Measurements from ENCODE around the gene B3GNT8. TPM values are rescaled to one million over a fixed set of nuclear protein-coding genes. Genes with fewer than 3 reads are reported as not detected.

Gene B3GNT8
- total RNA-seq, 2 donors from 2014 or later, result 3.4 to 4.8 TPM

DNA sequence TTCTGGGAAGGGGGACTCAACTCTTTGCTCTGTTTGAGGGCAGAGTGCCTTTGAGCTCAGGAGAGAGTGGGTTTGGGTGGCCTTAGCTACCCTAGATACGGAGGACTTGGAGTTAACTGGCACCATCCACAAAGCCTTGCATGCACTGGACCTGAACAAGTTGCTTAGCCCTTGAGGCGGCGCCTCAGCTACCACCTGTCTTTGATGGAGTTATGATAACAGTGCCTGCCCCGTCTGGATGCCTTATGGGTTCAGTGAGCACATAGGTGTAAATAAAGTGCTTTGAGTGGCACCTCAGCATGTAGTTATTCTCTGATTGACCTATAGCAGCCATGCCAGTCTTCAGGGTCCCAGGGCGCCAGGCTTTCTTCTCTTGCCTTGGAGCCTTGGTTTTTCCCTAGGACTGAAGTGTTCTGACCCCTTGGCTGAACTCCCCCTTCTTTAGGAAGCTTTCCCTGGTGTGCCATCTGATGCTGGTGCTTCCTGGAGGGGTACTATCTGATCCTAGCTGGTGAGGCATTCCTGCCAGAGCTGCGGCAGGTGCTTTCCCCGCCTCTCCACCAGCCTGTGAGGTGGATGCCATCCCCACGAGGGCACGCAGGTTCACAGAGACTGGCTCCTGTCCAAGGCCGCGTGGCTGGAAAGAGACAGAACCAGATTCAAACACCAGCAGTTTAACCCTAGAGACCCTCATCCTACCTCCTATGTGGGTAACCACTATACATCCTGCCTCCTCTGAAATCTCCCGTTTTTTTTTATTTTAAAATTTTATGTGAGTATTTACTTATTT lies 23.8 kb downstream of the B3GNT8 start:
- H3K27ac Mint-ChIP-seq, result peak overlapping the region; percentile 34
- DNase-seq (no peak), ATAC-seq (no peak)
- no peaks in the 10 kb centered on the region for H3K9me3 ChIP-seq (ENCODE audit: control insufficient read depth, low read length, poor library complexity, severe bottlenecking)
- peaks cover 24% of the 10 kb centered on the region for H3K4me1 Mint-ChIP-seq
- no peaks in the 10 kb centered on the region for H3K27me3 Mint-ChIP-seq
- peaks cover 2% of the 10 kb centered on the region for H3K36me3 Mint-ChIP-seq (ENCODE audit: low read depth)
- no peak overlapping the region for H3K4me3 Mint-ChIP-seq

DNA sequence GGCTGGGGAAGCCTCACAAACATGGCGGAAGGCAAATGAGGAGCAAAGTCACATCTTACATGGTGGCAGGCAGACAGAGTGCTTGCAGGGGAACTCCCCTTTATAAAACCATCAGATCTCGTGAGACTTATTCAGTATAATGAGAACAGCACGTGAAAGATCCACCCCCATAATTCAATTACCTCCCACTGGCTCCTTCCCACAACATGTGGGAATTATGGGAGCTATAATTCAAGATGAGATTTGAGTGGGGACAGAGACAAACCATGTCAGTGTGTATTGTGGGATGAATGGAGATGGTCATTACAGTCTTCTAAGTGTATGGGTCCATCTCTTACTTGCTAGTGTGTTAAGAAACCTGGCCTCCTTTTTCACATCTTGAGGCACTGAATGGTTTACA lies 25.2 kb downstream of the B3GNT8 start:
- peak overlapping the region; percentile 59 for H3K27ac Mint-ChIP-seq
- DNase-seq, result no peak
- no peak overlapping the region for H3K4me3 Mint-ChIP-seq
- peaks cover 1% of the 10 kb centered on the region for H3K36me3 Mint-ChIP-seq (ENCODE audit: low read depth)
- no peak for ATAC-seq
- no peaks in the 10 kb centered on the region for H3K27me3 Mint-ChIP-seq
- H3K9me3 ChIP-seq (ENCODE audit: control insufficient read depth, low read length, poor library complexity, severe bottlenecking), result no peaks in the 10 kb centered on the region
- H3K4me1 Mint-ChIP-seq, result peaks cover 33% of the 10 kb centered on the region

GRCh38 chr19:41401483-41401882 lies 25.7 kb downstream of the B3GNT8 start:
- Mint-ChIP-seq H3K27me3 (no peaks in the 10 kb centered on the region), H3K36me3 (ENCODE audit: low read depth) (no peaks in the 10 kb centered on the region), H3K4me3 (no peak overlapping the region), H3K4me1 (peaks cover 33% of the 10 kb centered on the region), H3K27ac (peak overlapping the region; percentile 59)
- no peaks in the 10 kb centered on the region for H3K9me3 ChIP-seq (ENCODE audit: control insufficient read depth, low read length, poor library complexity, severe bottlenecking)
- ATAC-seq, result no peak
- DNase-seq, result no peak

- H3K4me3 Mint-ChIP-seq, result peak overlapping the region; percentile 81
- H3K36me3 Mint-ChIP-seq (ENCODE audit: low read depth), result no peaks in the 10 kb centered on the region
- peak overlapping the region; percentile 100 for H3K27ac Mint-ChIP-seq
- H3K27me3 Mint-ChIP-seq, result no peaks in the 10 kb centered on the region
- H3K9me3 ChIP-seq (ENCODE audit: control insufficient read depth, low read length, poor library complexity, severe bottlenecking), result no peaks in the 10 kb centered on the region
- DNase-seq, result no peak
- no peak for ATAC-seq
- H3K4me1 Mint-ChIP-seq, result peaks cover 44% of the 10 kb centered on the region
These were observed 27.6 kb downstream of the B3GNT8 start for GRCh38 chr19:41399525-41399924.

- Mint-ChIP-seq H3K4me3 (peak overlapping the region; percentile 97), H3K27ac (peak overlapping the region; percentile 100), H3K27me3 (no peaks in the 10 kb centered on the region), H3K4me1 (peaks cover 44% of the 10 kb centered on the region), H3K36me3 (ENCODE audit: low read depth) (no peaks in the 10 kb centered on the region)
- no peak for DNase-seq
- ATAC-seq, result no peak
- H3K9me3 ChIP-seq (ENCODE audit: control insufficient read depth, low read length, poor library complexity, severe bottlenecking), result no peaks in the 10 kb centered on the region
These were observed 28.1 kb downstream of the B3GNT8 start for GRCh38 chr19:41399091-41399490.

GRCh38 chr19:41398598-41398997 lies 28.6 kb downstream of the B3GNT8 start:
- H3K4me1 Mint-ChIP-seq, result peaks cover 41% of the 10 kb centered on the region
- ATAC-seq (no peak), DNase-seq (no peak)
- no peaks in the 10 kb centered on the region for H3K36me3 Mint-ChIP-seq (ENCODE audit: low read depth)
- H3K27me3 Mint-ChIP-seq, result no peaks in the 10 kb centered on the region
- H3K9me3 ChIP-seq (ENCODE audit: control insufficient read depth, low read length, poor library complexity, severe bottlenecking), result no peaks in the 10 kb centered on the region
- peak overlapping the region; percentile 97 for H3K4me3 Mint-ChIP-seq
- H3K27ac Mint-ChIP-seq, result peak overlapping the region; percentile 100

GRCh38 chr19:41398050-41398418 lies 29.1 kb downstream of the B3GNT8 start:
- ATAC-seq, result no peak
- Mint-ChIP-seq H3K36me3 (ENCODE audit: low read depth) (no peaks in the 10 kb centered on the region), H3K4me1 (peaks cover 39% of the 10 kb centered on the region)

GRCh38 chr19:41397086-41398049 lies 29.8 kb downstream of the B3GNT8 start, which contains the start of the genes BCKDHA and EXOSC5:
Gene BCKDHA, plus strand, starts transcription at chr19:41397818. Its CDS starts 10 bp downstream, at chr19:41397828.
Gene EXOSC5, minus strand, starts transcription at chr19:41397359. Its CDS starts 31 bp downstream, at chr19:41397328.
- Mint-ChIP-seq H3K27ac (peak within 1 kb of the TSS; percentile 100), H3K27me3 (no peaks in the 10 kb centered on the region), H3K4me1 (peaks cover 41% of the 10 kb centered on the region), H3K36me3 (ENCODE audit: low read depth) (no peaks in the 10 kb centered on the region), H3K4me3 (peak within 1 kb of the TSS; percentile 97)
- ATAC-seq (peak; percentile 98), DNase-seq (peak; percentile 97 to 99 (median 99))
- H3K9me3 ChIP-seq (ENCODE audit: control insufficient read depth, low read length, poor library complexity, severe bottlenecking), result no peaks in the 10 kb centered on the region

More at GRCh38 chr19:41398050-41398418, 29.1 kb downstream of the B3GNT8 start:
- no peaks in the 10 kb centered on the region for H3K27me3 Mint-ChIP-seq
- DNase-seq, result no peak
- no peaks in the 10 kb centered on the region for H3K9me3 ChIP-seq (ENCODE audit: control insufficient read depth, low read length, poor library complexity, severe bottlenecking)
- H3K4me3 Mint-ChIP-seq, result peak overlapping the region; percentile 97
- peak overlapping the region; percentile 100 for H3K27ac Mint-ChIP-seq

DNA sequence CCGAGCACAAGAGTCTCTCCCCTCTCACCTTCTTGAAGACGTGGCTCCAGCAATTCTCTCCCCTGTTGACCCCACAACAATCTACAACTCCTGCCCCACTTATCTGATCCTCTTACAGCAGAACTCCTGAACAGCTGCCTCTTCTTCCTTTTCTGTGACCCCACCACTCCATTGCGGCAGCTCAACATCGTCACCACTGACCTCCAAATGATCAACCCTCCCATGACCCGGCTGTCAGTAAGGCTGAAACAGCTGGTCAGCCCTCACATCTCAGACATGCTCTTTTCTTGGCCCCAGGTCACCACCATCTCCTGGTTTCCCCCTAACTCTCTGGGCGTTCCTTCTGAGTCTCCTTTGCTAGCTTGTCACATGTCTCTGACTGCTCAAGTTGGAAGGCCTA lies 31.8 kb downstream of the B3GNT8 start:
- no peak for DNase-seq
- H3K9me3 ChIP-seq (ENCODE audit: control insufficient read depth, low read length, poor library complexity, severe bottlenecking), result no peaks in the 10 kb centered on the region
- Mint-ChIP-seq H3K27ac (peak overlapping the region; percentile 100), H3K36me3 (ENCODE audit: low read depth) (no peaks in the 10 kb centered on the region), H3K4me3 (peak overlapping the region; percentile 97), H3K27me3 (no peaks in the 10 kb centered on the region), H3K4me1 (peaks cover 34% of the 10 kb centered on the region)
- ATAC-seq, result no peak

GRCh38 chr19:41392775-41393174 lies 34.4 kb downstream of the B3GNT8 start:
- Mint-ChIP-seq H3K27me3 (no peaks in the 10 kb centered on the region), H3K4me3 (no peak overlapping the region), H3K27ac (no peak overlapping the region), H3K36me3 (ENCODE audit: low read depth) (no peaks in the 10 kb centered on the region), H3K4me1 (peaks cover 18% of the 10 kb centered on the region)
- DNase-seq, result no peak
- H3K9me3 ChIP-seq (ENCODE audit: control insufficient read depth, low read length, poor library complexity, severe bottlenecking), result no peaks in the 10 kb centered on the region
- no peak for ATAC-seq

GRCh38 chr19:41391618-41392017 lies 35.6 kb downstream of the B3GNT8 start:
- peaks cover 14% of the 10 kb centered on the region for H3K4me1 Mint-ChIP-seq
- H3K36me3 Mint-ChIP-seq (ENCODE audit: low read depth), result no peaks in the 10 kb centered on the region
- no peaks in the 10 kb centered on the region for H3K9me3 ChIP-seq (ENCODE audit: control insufficient read depth, low read length, poor library complexity, severe bottlenecking)
- peak overlapping the region; percentile 27 for H3K27ac Mint-ChIP-seq
- no peaks in the 10 kb centered on the region for H3K27me3 Mint-ChIP-seq
- H3K4me3 Mint-ChIP-seq, result no peak overlapping the region
- DNase-seq, result no peak
- ATAC-seq, result no peak

DNA sequence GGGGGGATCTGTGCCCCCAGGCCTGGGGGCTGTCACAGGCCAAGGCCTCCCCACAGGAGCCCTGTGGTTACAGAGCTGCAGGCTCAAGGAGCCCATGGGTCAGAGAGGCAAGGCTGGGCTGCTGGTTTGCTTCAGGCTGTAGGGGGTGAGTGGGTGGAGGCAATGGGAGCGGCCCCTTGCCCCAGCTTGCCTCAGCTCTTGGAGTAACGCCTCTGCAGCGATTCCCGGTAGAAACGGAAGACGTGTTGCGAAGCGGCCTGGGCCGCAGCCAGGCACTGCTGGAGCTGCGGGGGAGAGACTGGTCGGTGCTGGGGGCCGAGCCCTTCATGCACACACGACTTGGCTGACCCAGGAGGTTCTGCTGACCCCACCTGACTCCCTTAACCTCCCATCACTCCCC lies 40.7 kb downstream of the B3GNT8 start:
- ATAC-seq (no peak), DNase-seq (no peak)
- H3K9me3 ChIP-seq (ENCODE audit: control insufficient read depth, low read length, poor library complexity, severe bottlenecking), result no peaks in the 10 kb centered on the region
- Mint-ChIP-seq H3K4me1 (peaks cover 3% of the 10 kb centered on the region), H3K36me3 (ENCODE audit: low read depth) (no peaks in the 10 kb centered on the region), H3K4me3 (no peak overlapping the region), H3K27ac (peak overlapping the region; percentile 49), H3K27me3 (no peaks in the 10 kb centered on the region)

- ATAC-seq (no peak), DNase-seq (no peak)
- Mint-ChIP-seq H3K27ac (peak overlapping the region; percentile 61), H3K4me1 (peaks cover 3% of the 10 kb centered on the region), H3K27me3 (no peaks in the 10 kb centered on the region), H3K36me3 (ENCODE audit: low read depth) (no peaks in the 10 kb centered on the region), H3K4me3 (no peak overlapping the region)
- no peaks in the 10 kb centered on the region for H3K9me3 ChIP-seq (ENCODE audit: control insufficient read depth, low read length, poor library complexity, severe bottlenecking)
These were observed 42.8 kb downstream of the B3GNT8 start for GRCh38 chr19:41384351-41384750.
